ENCODE results near the gene VAPA. TPM values are rescaled to one million over a fixed set of nuclear protein-coding genes. Genes with fewer than 3 reads are reported as not detected.

VAPA gene
- total RNA-seq, 6 experiments from 2014 or later = 184 to 237 (median 206) TPM

GRCh38 chr18:10008006-10008647 is 94.3 kb downstream of the VAPA start:
- Mint-ChIP-seq H3K4me1 (ENCODE audit: low read depth) (peaks cover 30% of the 10 kb centered on the region), H3K27me3 (ENCODE audit: insufficient read depth) (peaks cover 11% of the 10 kb centered on the region), H3K9me3 (no peaks in the 10 kb centered on the region), H3K4me3 (no peak overlapping the region), H3K27ac (no peak overlapping the region), H3K36me3 (ENCODE audit: low read depth) (no peaks in the 10 kb centered on the region)
- TF ChIP-seq CTCF (IDR thresholded peaks at IDR 0.05) = no peak
- DNase-seq = no peak

Other genes starting within 250 kb of the VAPA start
- gene RAB31, start 205.7 kb upstream of the VAPA start, total RNA-seq (2021; fragmentation: NEBNext Ultra II Directional; extraction: Animal tissue kit (Norgen Biotek cat#: 25700)) = 10 to 100 TPM; 29.4 to 47.5 (median 43.5) TPM
- gene TXNDC2, start 28.0 kb upstream of the VAPA start, total RNA-seq (2021; fragmentation: NEBNext Ultra II Directional; extraction: Animal tissue kit (Norgen Biotek cat#: 25700)) = under 1 TPM in 3 of 6 experiments, not detected in 3; 0.14 to 0.34 (median 0.18) TPM

All from HFFc6 (cell line).